Choroid plexus epithelial cell (primary cell): Measurements from ENCODE around the gene POLR3C.
"Not testable (repeated sequence)": the region's sequence is repeated elsewhere in the genome, so short reads cannot be mapped to it uniquely, and the experiment has no call there.

Source experiments
- DNase-seq: peaks from one replicate; pipeline ENCODE4 v3.0.0-alpha.2; 2010; ENCODE audit warnings: low read depth
- H3K4me3 ChIP-seq: 2 replicates; pipeline ENCODE4 v1.5.1; 2011; ENCODE audit warnings: low read depth, mild to moderate bottlenecking, control low read depth, low read length, moderate library complexity
- CTCF ChIP-seq: conservative IDR thresholded peaks from 2 replicates; pipeline ENCODE4 v1.5.1; 2011; ENCODE audit warnings: low read depth, mild to moderate bottlenecking, control low read depth, inconsistent platforms, low read length, moderate library complexity

Gene POLR3C

GRCh38 chr1:145786271-145786670, 37.7 kb upstream of the POLR3C start:
- no peak for DNase-seq
- no peak overlapping the region for H3K4me3 ChIP-seq
- TF ChIP-seq CTCF = no peak

- TF ChIP-seq CTCF = no peak
- H3K4me3 ChIP-seq = no peak overlapping the region
- no peak for DNase-seq
Observed at GRCh38 chr1:145788580-145788979, 35.4 kb upstream of the POLR3C start.

GRCh38 chr1:145791860-145792259, 32.1 kb upstream of the POLR3C start:
- DNase-seq, H3K4me3 ChIP-seq: not testable (repeated sequence)

GRCh38 chr1:145792484-145792883, 31.5 kb upstream of the POLR3C start:
- DNase-seq = no peak
- TF ChIP-seq CTCF = no peak
- H3K4me3 ChIP-seq = no peak overlapping the region

- H3K4me3 ChIP-seq = no peak overlapping the region
- DNase-seq = no peak
- TF ChIP-seq CTCF = no peak
Observed at GRCh38 chr1:145795257-145795881, 28.6 kb upstream of the POLR3C start.

GRCh38 chr1:145796753-145797152, 27.2 kb upstream of the POLR3C start:
- DNase-seq = no peak
- no peak overlapping the region for H3K4me3 ChIP-seq
- no peak for TF ChIP-seq CTCF

- TF ChIP-seq CTCF = no peak
- DNase-seq = no peak
- H3K4me3 ChIP-seq = no peak overlapping the region
Observed at GRCh38 chr1:145799806-145800205, 24.2 kb upstream of the POLR3C start.
